A549 treated with CpdA at 1 μM for 4 hours (cell line): ENCODE measurements around the gene CDK5RAP2. TPM values are rescaled to one million over a fixed set of nuclear protein-coding genes. Genes with fewer than 3 reads are reported as not detected.

Source experiments
- total RNA-seq: library from RNA; stranded (reverse); fragments of 200-300 nt; extraction: Qiagen RNA extraction; gene quantifications from 5 replicates; pipeline ENCODE4 v1.2.3, GENCODE V29; 2022; ENCODE audit warnings: low read depth

CDK5RAP2 gene
- total RNA-seq = 30.6 to 32.1 TPM (median 31.6 TPM) in 5 replicates

DNA sequence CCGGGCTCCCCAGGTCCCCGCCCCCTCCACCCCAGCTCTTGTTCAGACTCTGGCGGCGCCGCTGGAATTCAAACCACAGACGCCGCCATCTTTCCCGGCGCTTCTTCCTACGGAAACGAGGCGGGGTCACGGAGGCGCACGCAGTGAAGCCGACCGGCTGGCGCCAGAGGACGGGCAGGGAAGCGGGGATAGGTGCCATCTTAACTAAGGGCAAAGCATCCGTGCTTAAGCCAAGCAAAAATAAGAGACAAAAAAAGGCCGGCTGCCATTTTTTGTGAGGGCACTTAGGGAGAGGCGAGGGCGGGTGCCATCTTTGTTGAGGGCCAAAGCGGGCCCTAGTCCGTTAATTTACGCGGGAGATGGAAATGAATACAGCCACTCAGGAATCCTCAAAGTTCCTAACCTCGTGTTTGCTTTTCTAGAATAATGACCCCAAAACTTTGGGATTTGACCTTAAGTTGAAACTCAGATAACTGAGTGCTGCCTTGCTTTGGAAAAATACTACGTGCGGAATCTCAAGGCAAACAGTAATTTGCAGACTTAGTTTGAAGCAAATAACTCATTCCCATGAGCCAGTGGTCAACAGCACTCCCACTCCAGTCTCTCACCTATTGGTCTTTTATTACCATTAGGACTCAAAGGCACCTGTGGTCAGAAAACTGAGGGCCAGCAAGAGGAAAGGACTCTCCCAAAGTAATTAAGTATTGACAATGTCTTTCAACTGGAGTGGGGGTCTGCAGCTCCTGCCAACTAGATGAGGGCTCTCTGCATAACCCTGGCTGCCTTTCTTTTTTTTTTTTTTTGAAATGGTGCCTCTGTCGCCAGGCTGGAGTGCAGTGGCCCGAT, at the start of gene CDK5RAP2:
CDK5RAP2 (minus strand) TSS at position 117 of the 846 bp plus-strand sequence. CDS start 189 bp downstream, outside the sequence.

Other genes with a start within 250 kb of the CDK5RAP2 start
- 22.6 to 32.6 TPM (median 26.2 TPM) in 5 replicates for gene MEGF9, start 134.3 kb upstream of the CDK5RAP2 start, total RNA-seq
- gene FBXW2, start 213.2 kb upstream of the CDK5RAP2 start, total RNA-seq = 36.0 to 43.9 TPM (median 41.9 TPM) in 5 replicates